H1 (cell line): ENCODE results near the gene TTC27.

ENCODE experiments used
- CEBPB ChIP-seq: IDR thresholded peaks from 2 replicates; pipeline ENCODE4 v1.6.1; 2012; ENCODE audit warnings: low read depth, low read length
- CTCF ChIP-seq, 3 experiments: IDR thresholded peaks; 1 replicate in 2 of 3; 2 replicates in 1 of 3; pipeline versions ENCODE4 v1.5.1 to v1.6.1; 2011; ENCODE audit warnings: low read length in 3 of 3, mild to moderate bottlenecking in 3 of 3, inconsistent platforms in 2 of 3, low read depth in 1 of 3, moderate library complexity in 1 of 3; ENCODE audit not compliant: insufficient read depth in 1 of 3; ENCODE audit errors: control extremely low read depth in 1 of 3
- KDM1A ChIP-seq: fragments of 200-600, 300-600 bp; sonication (generic); IDR thresholded peaks from 2 replicates; pipeline ENCODE4 v1.7.1; 2016; ENCODE audit warnings: mild to moderate bottlenecking, low read length, borderline replicate concordance
- MAX ChIP-seq: IDR thresholded peaks from 2 replicates; pipeline ENCODE4 v1.6.1; 2012; ENCODE audit warnings: inconsistent platforms
- POLR2A ChIP-seq, 2 experiments: IDR thresholded peaks; 1 replicate in 1 of 2; 2 replicates in 1 of 2; pipeline ENCODE4 v1.6.1; 2011; ENCODE audit warnings: low read depth in 2 of 2, low read length in 2 of 2, mild to moderate bottlenecking in 2 of 2; ENCODE audit errors: control extremely low read depth in 1 of 2
- RAD21 ChIP-seq, 2 experiments: IDR thresholded peaks in 1 of 2; conservative IDR thresholded peaks in 1 of 2; 2 replicates each; pipeline ENCODE4 v1.6.1; 2011; ENCODE audit warnings: low read depth in 2 of 2, low read length in 2 of 2, improper control_type of control experiment in 1 of 2, inconsistent platforms in 1 of 2, mild to moderate bottlenecking in 1 of 2, moderate library complexity in 1 of 2
- RFX5 ChIP-seq: IDR thresholded peaks from 2 replicates; pipeline ENCODE4 v1.6.1; 2011; ENCODE audit warnings: low read depth, low read length, improper control_type of control experiment, borderline replicate concordance
- TEAD4 ChIP-seq: IDR thresholded peaks from 2 replicates; pipeline ENCODE4 v1.6.1; 2012; ENCODE audit warnings: low read depth, low read length, inconsistent platforms, mixed read lengths
- USF2 ChIP-seq: IDR thresholded peaks from 2 replicates; pipeline ENCODE4 v1.6.1; 2011; ENCODE audit warnings: low read length, improper control_type of control experiment

GRCh38 chr2:32835148-32835547 is 207.3 kb downstream of the TTC27 start:
- no peak for TF ChIP-seq CTCF (IDR thresholded peaks at IDR 0.05; ENCODE audit: control extremely low read depth in 1 of 3, insufficient read depth in 1 of 3, low read depth in 1 of 3, low read length in 3 of 3)
- no peak for TF ChIP-seq POLR2A (IDR thresholded peaks at IDR 0.05; ENCODE audit: control extremely low read depth in 1 of 2, low read depth in 2 of 2, low read length in 2 of 2)
- TF ChIP-seq CEBPB = no peak
- no peak for TF ChIP-seq RFX5
- no peak for TF ChIP-seq USF2
- TF ChIP-seq KDM1A = no peak
- no peak for TF ChIP-seq MAX
- no peak for TF ChIP-seq TEAD4
- no peak for TF ChIP-seq RAD21 (IDR thresholded peaks at IDR 0.05 in 1 of 2, conservative IDR thresholded peaks at IDR 0.05 in 1 of 2; ENCODE audit: low read depth in 2 of 2, low read length in 2 of 2)
